Panc1 (cell line): ENCODE results near the gene SF3B2. TPM values are rescaled to one million over a fixed set of nuclear protein-coding genes. Genes with fewer than 3 reads are reported as not detected.

ENCODE experiments used
- ATAC-seq: fragments of 200-7000 bp; cut with Tn5 transposase; 2 replicates; pipeline ENCODE4 v1.9.1; 2020; ENCODE audit warnings: mild to moderate bottlenecking, moderate library complexity
- BruUV-seq: library from RNA; stranded (reverse); fragments of 400-500 nt; replicated peaks from 2 replicates; lab custom pipeline; 2021; lab: Mats Ljungman, UMichigan
- CTCF ChIA-PET: fragments of 300-600 bp; sonication (Branson Sonifier 250); formaldehyde crosslinking; loops from one replicate; lab custom pipeline; 2022; ENCODE audit warnings: antibody characterized with exemption; lab: Charles Lee
- POLR2A ChIA-PET: fragments of 300-600 bp; sonication (Branson Sonifier 250); formaldehyde crosslinking; loops from one replicate; lab custom pipeline; 2022; ENCODE audit warnings: antibody characterized with exemption; lab: Charles Lee
- DNase-seq: peaks from one replicate; pipeline ENCODE4 v3.0.0-alpha.2; 2010; ENCODE audit warnings: low read depth, low spot score
- H3K27ac ChIP-seq: 2 replicates; pipeline ENCODE4 v1.5.1; 2011; ENCODE audit warnings: mild to moderate bottlenecking, low read length, inconsistent platforms
- H3K27me3 ChIP-seq: fragments of 200-500 bp; sonication (Bioruptor generic); 2 replicates; pipeline ENCODE4 v1.6.0; 2014; ENCODE audit warnings: low read length, inconsistent platforms; ENCODE audit not compliant: control insufficient read depth, insufficient read depth
- H3K36me3 ChIP-seq: fragments of 200-500 bp; sonication (Bioruptor generic); 2 replicates; pipeline ENCODE4 v1.5.1; 2014; ENCODE audit warnings: inconsistent platforms, mild to moderate bottlenecking, low read length, moderate library complexity; ENCODE audit not compliant: control insufficient read depth, insufficient read depth
- H3K4me1 ChIP-seq: 2 replicates; pipeline ENCODE4 v1.5.1; 2011; ENCODE audit warnings: inconsistent platforms, mild to moderate bottlenecking, low read length, moderate library complexity; ENCODE audit not compliant: control insufficient read depth, insufficient read depth
- H3K4me3 ChIP-seq, 2 experiments: 2 replicates each; pipeline ENCODE4 v1.5.1; 2011 to 2012; ENCODE audit warnings: low read depth in 2 of 2, low read length in 2 of 2, mild to moderate bottlenecking in 2 of 2, inconsistent platforms in 1 of 2, moderate library complexity in 1 of 2
- H3K9me3 ChIP-seq: fragments of 200-500 bp; sonication (Bioruptor generic); 2 replicates; pipeline ENCODE4 v1.5.1; 2014; ENCODE audit warnings: low read depth, mild to moderate bottlenecking, inconsistent platforms, low read length, moderate library complexity; ENCODE audit not compliant: control insufficient read depth, insufficient read depth
- POLR2AphosphoS5 ChIP-seq: IDR thresholded peaks from 2 replicates; pipeline ENCODE4 v1.6.1; 2012; ENCODE audit warnings: mild to moderate bottlenecking, low read depth, low read length, moderate library complexity
- SIN3A ChIP-seq: IDR thresholded peaks from 2 replicates; pipeline ENCODE4 v1.6.1; 2012; ENCODE audit warnings: low read depth, mild to moderate bottlenecking, low read length, moderate library complexity, borderline replicate concordance; ENCODE audit not compliant: insufficient read depth
- TCF7L2 ChIP-seq: IDR thresholded peaks from 2 replicates; pipeline ENCODE4 v1.6.1; 2011; ENCODE audit warnings: mild to moderate bottlenecking, low read depth, low read length, inconsistent platforms
- in situ Hi-C: cut with HindIII; loops from 2 replicates; pipeline ENCODE4 v1.10.0; 2016; ENCODE audit warnings: low sequenced_read_pairs, low pct_unique_long_range_greater_than_20kb
- intact Hi-C: fragments of 100-400 bp; cut with micrococcal nuclease; formaldehyde crosslinking; loops from one replicate; pipeline ENCODE4 v1.10.0; 2022; ENCODE audit not compliant: unreplicated experiment
- total RNA-seq: library from RNA; stranded (reverse); gene quantifications from one replicate; pipeline ENCODE4 v1.2.1, GENCODE V29; 2021; ENCODE audit not compliant: unreplicated experiment
- TF ChIP-seq, protein P1 (sequence below): fragments of 450-650 bp; IDR thresholded peaks from 2 replicates; pipeline ENCODE4 v1.5.1; 2017; ENCODE audit warnings: mild to moderate bottlenecking
- TF ChIP-seq, protein P2 (sequence below), 2 experiments: IDR thresholded peaks; 2 replicates each; pipeline ENCODE4 v1.6.1; 2011 to 2012; ENCODE audit warnings: low read depth in 2 of 2, control low read depth in 1 of 2, low read length in 1 of 2, mild to moderate bottlenecking in 1 of 2, moderate library complexity in 1 of 2; ENCODE audit not compliant: insufficient read depth in 1 of 2

Gene SF3B2
- total RNA-seq, 1 experiment from 2014 or later: 271 TPM

DNA sequence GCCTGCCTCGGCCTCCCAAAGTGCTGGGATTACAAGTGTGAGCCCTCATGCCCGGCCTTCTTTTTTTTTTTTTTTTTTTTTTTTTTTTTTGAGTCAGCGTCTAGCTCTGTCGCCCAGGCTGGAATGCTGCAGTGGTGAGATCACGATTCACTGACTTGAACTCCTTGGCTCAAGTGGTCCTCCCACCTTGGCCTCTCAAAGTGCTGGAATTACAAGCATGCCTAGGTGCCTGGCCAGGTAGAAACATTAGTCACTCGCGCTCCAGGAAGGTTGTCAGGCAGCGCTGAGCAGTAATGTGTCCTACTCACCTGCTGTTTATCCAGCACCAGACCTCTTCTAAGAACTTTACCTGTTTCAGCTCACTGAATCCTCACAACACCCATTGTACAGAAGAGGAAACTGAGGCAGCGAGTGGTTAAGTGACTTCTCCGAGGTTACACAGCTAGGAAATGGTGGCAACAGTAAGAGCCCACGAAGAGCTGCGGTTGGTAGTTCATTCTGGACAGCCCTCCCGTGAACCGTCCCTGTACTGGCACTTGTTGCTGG is 40.9 kb upstream of the SF3B2 start:
- H3K27me3 ChIP-seq: no peaks in the 10 kb centered on the region
- no peak overlapping the region for H3K4me3 ChIP-seq
- H3K9me3 ChIP-seq: no peaks in the 10 kb centered on the region
- no peaks in the 10 kb centered on the region for H3K36me3 ChIP-seq
- TF ChIP-seq SIN3A (no peak), TCF7L2 (no peak), POLR2AphosphoS5 (no peak)
- no peak overlapping the region for H3K27ac ChIP-seq
- ChIA-PET CTCF (interaction anchor here (0.6 kb wide), 1 partner anchor 286 kb away, joined by 7 read pairs; no protein-coding TSS in a partner anchor), POLR2A (no interaction called here)
- BruUV-seq: no TSS peak
- peaks cover 42% of the 10 kb centered on the region for H3K4me1 ChIP-seq
- no peak for DNase-seq
- in situ Hi-C loops (no loop called here), intact Hi-C loops (no loop called here)
- no peak for ATAC-seq

- H3K27me3 ChIP-seq: no peaks in the 10 kb centered on the region
- no peak for TF ChIP-seq TCF7L2
- TF ChIP-seq, protein P1, sequence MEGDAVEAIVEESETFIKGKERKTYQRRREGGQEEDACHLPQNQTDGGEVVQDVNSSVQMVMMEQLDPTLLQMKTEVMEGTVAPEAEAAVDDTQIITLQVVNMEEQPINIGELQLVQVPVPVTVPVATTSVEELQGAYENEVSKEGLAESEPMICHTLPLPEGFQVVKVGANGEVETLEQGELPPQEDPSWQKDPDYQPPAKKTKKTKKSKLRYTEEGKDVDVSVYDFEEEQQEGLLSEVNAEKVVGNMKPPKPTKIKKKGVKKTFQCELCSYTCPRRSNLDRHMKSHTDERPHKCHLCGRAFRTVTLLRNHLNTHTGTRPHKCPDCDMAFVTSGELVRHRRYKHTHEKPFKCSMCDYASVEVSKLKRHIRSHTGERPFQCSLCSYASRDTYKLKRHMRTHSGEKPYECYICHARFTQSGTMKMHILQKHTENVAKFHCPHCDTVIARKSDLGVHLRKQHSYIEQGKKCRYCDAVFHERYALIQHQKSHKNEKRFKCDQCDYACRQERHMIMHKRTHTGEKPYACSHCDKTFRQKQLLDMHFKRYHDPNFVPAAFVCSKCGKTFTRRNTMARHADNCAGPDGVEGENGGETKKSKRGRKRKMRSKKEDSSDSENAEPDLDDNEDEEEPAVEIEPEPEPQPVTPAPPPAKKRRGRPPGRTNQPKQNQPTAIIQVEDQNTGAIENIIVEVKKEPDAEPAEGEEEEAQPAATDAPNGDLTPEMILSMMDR: no peak
- no peak for TF ChIP-seq POLR2AphosphoS5
- TF ChIP-seq, protein P2, sequence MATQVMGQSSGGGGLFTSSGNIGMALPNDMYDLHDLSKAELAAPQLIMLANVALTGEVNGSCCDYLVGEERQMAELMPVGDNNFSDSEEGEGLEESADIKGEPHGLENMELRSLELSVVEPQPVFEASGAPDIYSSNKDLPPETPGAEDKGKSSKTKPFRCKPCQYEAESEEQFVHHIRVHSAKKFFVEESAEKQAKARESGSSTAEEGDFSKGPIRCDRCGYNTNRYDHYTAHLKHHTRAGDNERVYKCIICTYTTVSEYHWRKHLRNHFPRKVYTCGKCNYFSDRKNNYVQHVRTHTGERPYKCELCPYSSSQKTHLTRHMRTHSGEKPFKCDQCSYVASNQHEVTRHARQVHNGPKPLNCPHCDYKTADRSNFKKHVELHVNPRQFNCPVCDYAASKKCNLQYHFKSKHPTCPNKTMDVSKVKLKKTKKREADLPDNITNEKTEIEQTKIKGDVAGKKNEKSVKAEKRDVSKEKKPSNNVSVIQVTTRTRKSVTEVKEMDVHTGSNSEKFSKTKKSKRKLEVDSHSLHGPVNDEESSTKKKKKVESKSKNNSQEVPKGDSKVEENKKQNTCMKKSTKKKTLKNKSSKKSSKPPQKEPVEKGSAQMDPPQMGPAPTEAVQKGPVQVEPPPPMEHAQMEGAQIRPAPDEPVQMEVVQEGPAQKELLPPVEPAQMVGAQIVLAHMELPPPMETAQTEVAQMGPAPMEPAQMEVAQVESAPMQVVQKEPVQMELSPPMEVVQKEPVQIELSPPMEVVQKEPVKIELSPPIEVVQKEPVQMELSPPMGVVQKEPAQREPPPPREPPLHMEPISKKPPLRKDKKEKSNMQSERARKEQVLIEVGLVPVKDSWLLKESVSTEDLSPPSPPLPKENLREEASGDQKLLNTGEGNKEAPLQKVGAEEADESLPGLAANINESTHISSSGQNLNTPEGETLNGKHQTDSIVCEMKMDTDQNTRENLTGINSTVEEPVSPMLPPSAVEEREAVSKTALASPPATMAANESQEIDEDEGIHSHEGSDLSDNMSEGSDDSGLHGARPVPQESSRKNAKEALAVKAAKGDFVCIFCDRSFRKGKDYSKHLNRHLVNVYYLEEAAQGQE (IDR thresholded peaks at IDR 0.05; ENCODE audit: insufficient read depth in 1 of 2, low read depth in 2 of 2, low read length in 1 of 2): no peak
- TF ChIP-seq SIN3A: no peak
- BruUV-seq: no TSS peak
- DNase-seq: no peak
- POLR2A ChIA-PET: no interaction called here
- intact Hi-C loops (no loop called here), in situ Hi-C loops (no loop called here)
- H3K9me3 ChIP-seq: no peaks in the 10 kb centered on the region
- H3K36me3 ChIP-seq: no peaks in the 10 kb centered on the region
- H3K4me1 ChIP-seq: peaks cover 37% of the 10 kb centered on the region
- no peak for ATAC-seq
- no peak within 1 kb of the TSS for H3K4me3 ChIP-seq
- no peak within 1 kb of the TSS for H3K27ac ChIP-seq
- CTCF ChIA-PET: interaction anchor here (0.6 kb wide), 1 partner anchor 285 kb away, joined by 7 read pairs; no protein-coding TSS in a partner anchor
Observed at GRCh38 chr11:66011785-66012303, 40.3 kb upstream of the SF3B2 start, which contains the start of gene CST6. CST6 (plus strand) TSS chr11:66012008; CDS start chr11:66012045, 37 bp downstream.

GRCh38 chr11:66012371-66012945 is 39.7 kb upstream of the SF3B2 start:
- BruUV-seq: no TSS peak
- in situ Hi-C loops (no loop called here), intact Hi-C loops (no loop called here)
- no peak for DNase-seq
- ChIA-PET CTCF (interaction anchor here (1.0 kb wide), 1 partner anchor 39 kb away, joined by 3 read pairs; no protein-coding TSS in a partner anchor), POLR2A (no interaction called here)
- TF ChIP-seq, protein P2 (IDR thresholded peaks at IDR 0.05; ENCODE audit: insufficient read depth in 1 of 2, low read depth in 2 of 2, low read length in 1 of 2): no peak
- no peak for TF ChIP-seq SIN3A
- Histone ChIP-seq H3K9me3 (no peaks in the 10 kb centered on the region), H3K4me3 (no peak overlapping the region), H3K36me3 (no peaks in the 10 kb centered on the region), H3K27me3 (no peaks in the 10 kb centered on the region), H3K4me1 (peaks cover 31% of the 10 kb centered on the region), H3K27ac (no peak overlapping the region)
- no peak for ATAC-seq
